Hematopoietic multipotent progenitor cell treated with erythropoietin and hydrocortisone succinate and interleukin-3 and kit ligand, for 6 days (in vitro differentiated cells): ENCODE results near the gene SULT1A2.
"Not testable (repeated sequence)": the region's sequence is repeated elsewhere in the genome, so short reads cannot be mapped to it uniquely, and the experiment has no call there.

Experiments used
- DNase-seq: peaks from one replicate; pipeline ENCODE4 v3.0.0-alpha.2; 2015

SULT1A2 gene

GRCh38 chr16:28596840-28597691, at the start of gene SULT1A2:
Gene SULT1A2, minus strand, starts transcription at chr16:28597050. Its CDS starts 1,120 bp downstream, at chr16:28595930.
- DNase-seq, result peak; percentile 34

- DNase-seq, result not testable (repeated sequence)
Measured at GRCh38 chr16:28639959-28640358, 43.1 kb upstream of the SULT1A2 start.

- DNase-seq, result not testable (repeated sequence)
Measured at GRCh38 chr16:28638359-28638758, 41.5 kb upstream of the SULT1A2 start.

GRCh38 chr16:28637765-28638164, 40.9 kb upstream of the SULT1A2 start, which contains the start of gene NPIPB8:
Gene NPIPB8, plus strand, starts transcription at chr16:28638065. Its CDS starts 296 bp downstream, at chr16:28638361.
- not testable (repeated sequence) for DNase-seq

GRCh38 chr16:28636093-28636823, 39.4 kb upstream of the SULT1A2 start:
- not testable (repeated sequence) for DNase-seq

- DNase-seq, result not testable (repeated sequence)
Measured at GRCh38 chr16:28630905-28631304, 34.1 kb upstream of the SULT1A2 start.

- peak; percentile 82 for DNase-seq
Measured at GRCh38 chr16:28623172-28623711, 26.4 kb upstream of the SULT1A2 start.

GRCh38 chr16:28622532-28623171, 25.8 kb upstream of the SULT1A2 start:
- DNase-seq, result not testable (repeated sequence)

- no peak for DNase-seq
Measured at GRCh38 chr16:28621481-28622155, 24.8 kb upstream of the SULT1A2 start.

- DNase-seq, result not testable (repeated sequence)
Measured at GRCh38 chr16:28620316-28620715, 23.5 kb upstream of the SULT1A2 start.

GRCh38 chr16:28617874-28618273, 21.0 kb upstream of the SULT1A2 start:
- DNase-seq, result no peak

GRCh38 chr16:28616636-28617035, 19.8 kb upstream of the SULT1A2 start:
- DNase-seq, result no peak

- DNase-seq, result not testable (repeated sequence)
Measured at GRCh38 chr16:28616224-28616577, 19.4 kb upstream of the SULT1A2 start.

- DNase-seq, result peak; percentile 38
Measured at GRCh38 chr16:28615486-28616223, 18.8 kb upstream of the SULT1A2 start.

- DNase-seq, result not testable (repeated sequence)
Measured at GRCh38 chr16:28614561-28614960, 17.7 kb upstream of the SULT1A2 start.

GRCh38 chr16:28613912-28614311, 17.1 kb upstream of the SULT1A2 start:
- not testable (repeated sequence) for DNase-seq

GRCh38 chr16:28612359-28613280, 15.8 kb upstream of the SULT1A2 start:
- not testable (repeated sequence) for DNase-seq

GRCh38 chr16:28610595-28611191, 13.8 kb upstream of the SULT1A2 start:
- no peak for DNase-seq

GRCh38 chr16:28609631-28610594, 13.1 kb upstream of the SULT1A2 start, which contains the start of gene SULT1A1:
Gene SULT1A1, minus strand, starts transcription at chr16:28610044. Its CDS starts 1,189 bp downstream, at chr16:28608855.
- peak; percentile 53 for DNase-seq
